Measurements from ENCODE around the gene ST3GAL3.

Gene ST3GAL3

GRCh38 chr1:43913666-43914360 is 206.5 kb downstream of the ST3GAL3 start:
- DNase-seq (ENCODE audit: low spot score), result no peak

- no peak for DNase-seq (ENCODE audit: low spot score)
Observed at GRCh38 chr1:43914576-43915525, 207.5 kb downstream of the ST3GAL3 start.

GRCh38 chr1:43919906-43920305 is 212.6 kb downstream of the ST3GAL3 start:
- DNase-seq (ENCODE audit: low spot score), result no peak

GRCh38 chr1:43921022-43921421 is 213.7 kb downstream of the ST3GAL3 start:
- DNase-seq (ENCODE audit: low spot score), result no peak

- DNase-seq (ENCODE audit: low spot score), result no peak
Observed at GRCh38 chr1:43924516-43924915, 217.2 kb downstream of the ST3GAL3 start.

GRCh38 chr1:43925846-43926245 is 218.5 kb downstream of the ST3GAL3 start:
- DNase-seq (ENCODE audit: low spot score), result no peak

- DNase-seq (ENCODE audit: low spot score), result no peak
Observed at GRCh38 chr1:43930168-43930948, 223.0 kb downstream of the ST3GAL3 start.

GRCh38 chr1:43930949-43931275 is 223.6 kb downstream of the ST3GAL3 start:
- no peak for DNase-seq (ENCODE audit: low spot score)

- no peak for DNase-seq (ENCODE audit: low spot score)
Observed at GRCh38 chr1:43931711-43932660, 224.7 kb downstream of the ST3GAL3 start.

- no peak for DNase-seq (ENCODE audit: low spot score)
Observed at GRCh38 chr1:43932786-43933385, 225.6 kb downstream of the ST3GAL3 start.

- DNase-seq (ENCODE audit: low spot score), result no peak
Observed at GRCh38 chr1:43933386-43934100, 226.2 kb downstream of the ST3GAL3 start, which contains the start of gene ARTN. Gene ARTN (plus strand): TSS chr1:43933801. CDS start chr1:43935657, 1,856 bp downstream.

GRCh38 chr1:43934101-43934985 is 227.0 kb downstream of the ST3GAL3 start:
- peak; percentile 55 for DNase-seq (ENCODE audit: low spot score)

GRCh38 chr1:43934986-43935324 is 227.6 kb downstream of the ST3GAL3 start:
- DNase-seq (ENCODE audit: low spot score), result no peak

GRCh38 chr1:43935711-43936427 is 228.5 kb downstream of the ST3GAL3 start:
- DNase-seq (ENCODE audit: low spot score), result no peak

- no peak for DNase-seq (ENCODE audit: low spot score)
Observed at GRCh38 chr1:43936431-43937151, 229.3 kb downstream of the ST3GAL3 start.

GRCh38 chr1:43937179-43937865 is 230.0 kb downstream of the ST3GAL3 start:
- DNase-seq (ENCODE audit: low spot score), result no peak

- DNase-seq (ENCODE audit: low spot score), result no peak
Observed at GRCh38 chr1:43938383-43938782, 231.0 kb downstream of the ST3GAL3 start.

Data from LoVo (cell line).